KMS-11 (cell line): Measurements from ENCODE around the gene CHMP4A.

Source experiments
- H2AFZ ChIP-seq: fragments of 200-600 bp; sonication (generic); 2 replicates; pipeline ENCODE4 v1.6.1; 2016; ENCODE audit warnings: antibody characterized with exemption, mixed run types, low read depth
- H3K27ac ChIP-seq: fragments of 200-600 bp; sonication (generic); 2 replicates; pipeline ENCODE4 v1.6.1; 2016; ENCODE audit warnings: mild to moderate bottlenecking, mixed run types
- H3K27me3 ChIP-seq: fragments of 200-600 bp; sonication (generic); 2 replicates; pipeline ENCODE4 v1.6.1; 2017; ENCODE audit warnings: mild to moderate bottlenecking, low read depth, mixed run types, moderate library complexity; ENCODE audit not compliant: insufficient read depth
- H3K36me3 ChIP-seq: fragments of 200-600 bp; sonication (generic); 2 replicates; pipeline ENCODE4 v1.6.1; 2017; ENCODE audit warnings: mild to moderate bottlenecking, mixed run types; ENCODE audit not compliant: insufficient read depth
- H3K4me1 ChIP-seq: fragments of 200-600 bp; sonication (generic); 2 replicates; pipeline ENCODE4 v1.6.1; 2016; ENCODE audit warnings: mild to moderate bottlenecking, low read depth, mixed run types; ENCODE audit not compliant: poor library complexity, severe bottlenecking
- H3K4me2 ChIP-seq: fragments of 200-600 bp; sonication (generic); 2 replicates; pipeline ENCODE4 v1.7.0; 2016; ENCODE audit warnings: mild to moderate bottlenecking, mixed run types
- H3K4me3 ChIP-seq: fragments of 200-600 bp; sonication (generic); IDR thresholded peaks from 2 replicates; pipeline ENCODE4 v1.6.1; 2017; ENCODE audit warnings: low read depth, low read length, mixed read lengths; ENCODE audit not compliant: insufficient read depth
- H3K79me2 ChIP-seq: fragments of 200-600 bp; sonication (generic); 2 replicates; pipeline ENCODE4 v1.6.1; 2016; ENCODE audit warnings: low read depth, mixed run types; ENCODE audit not compliant: insufficient read depth
- H3K9ac ChIP-seq: fragments of 200-600 bp; sonication (generic); 2 replicates; pipeline ENCODE4 v1.6.1; 2016; ENCODE audit warnings: mild to moderate bottlenecking, mixed run types
- H4K20me1 ChIP-seq: fragments of 200-600 bp; sonication (generic); 2 replicates; pipeline ENCODE4 v1.6.1; 2016; ENCODE audit warnings: mild to moderate bottlenecking, mixed run types; ENCODE audit not compliant: insufficient read depth
- TF ChIP-seq, protein P1 (sequence below): fragments of 200-600 bp; sonication (generic); conservative IDR thresholded peaks from 2 replicates; pipeline ENCODE4 v1.6.1; 2017; ENCODE audit warnings: low read depth, mild to moderate bottlenecking, antibody characterized with exemption, low read length, moderate library complexity, mixed read lengths

CHMP4A gene

DNA sequence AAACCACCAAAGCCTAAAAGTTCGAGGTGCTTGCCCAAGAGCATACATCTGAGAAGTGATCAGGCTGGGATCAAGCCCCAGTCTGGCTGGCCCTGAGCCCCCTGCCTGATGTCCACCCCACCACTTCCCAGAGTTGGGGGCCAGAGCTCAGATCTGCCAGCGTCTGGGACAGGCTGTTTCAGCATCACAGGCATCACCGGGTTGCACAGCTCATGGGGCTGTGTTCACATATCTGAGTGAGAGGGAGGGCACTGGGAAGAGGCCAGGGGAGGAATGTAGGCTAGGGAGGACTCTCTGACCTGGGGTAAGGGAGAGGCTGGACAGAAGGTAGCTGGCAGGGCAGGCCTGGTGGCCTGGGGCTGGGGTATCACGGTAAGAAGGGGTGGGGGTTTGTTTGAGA is 43.7 kb upstream of the CHMP4A start:
- TF ChIP-seq, protein P1, sequence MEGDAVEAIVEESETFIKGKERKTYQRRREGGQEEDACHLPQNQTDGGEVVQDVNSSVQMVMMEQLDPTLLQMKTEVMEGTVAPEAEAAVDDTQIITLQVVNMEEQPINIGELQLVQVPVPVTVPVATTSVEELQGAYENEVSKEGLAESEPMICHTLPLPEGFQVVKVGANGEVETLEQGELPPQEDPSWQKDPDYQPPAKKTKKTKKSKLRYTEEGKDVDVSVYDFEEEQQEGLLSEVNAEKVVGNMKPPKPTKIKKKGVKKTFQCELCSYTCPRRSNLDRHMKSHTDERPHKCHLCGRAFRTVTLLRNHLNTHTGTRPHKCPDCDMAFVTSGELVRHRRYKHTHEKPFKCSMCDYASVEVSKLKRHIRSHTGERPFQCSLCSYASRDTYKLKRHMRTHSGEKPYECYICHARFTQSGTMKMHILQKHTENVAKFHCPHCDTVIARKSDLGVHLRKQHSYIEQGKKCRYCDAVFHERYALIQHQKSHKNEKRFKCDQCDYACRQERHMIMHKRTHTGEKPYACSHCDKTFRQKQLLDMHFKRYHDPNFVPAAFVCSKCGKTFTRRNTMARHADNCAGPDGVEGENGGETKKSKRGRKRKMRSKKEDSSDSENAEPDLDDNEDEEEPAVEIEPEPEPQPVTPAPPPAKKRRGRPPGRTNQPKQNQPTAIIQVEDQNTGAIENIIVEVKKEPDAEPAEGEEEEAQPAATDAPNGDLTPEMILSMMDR, result no peak
- no peaks in the 10 kb centered on the region for H4K20me1 ChIP-seq
- no peaks in the 10 kb centered on the region for H3K79me2 ChIP-seq
- no peaks in the 10 kb centered on the region for H3K36me3 ChIP-seq
- H3K4me1 ChIP-seq, result no peaks in the 10 kb centered on the region
- H3K27me3 ChIP-seq, result no peaks in the 10 kb centered on the region
- no peak overlapping the region for H3K27ac ChIP-seq
- H2AFZ ChIP-seq, result no peak overlapping the region
- H3K4me2 ChIP-seq, result no peak overlapping the region
- H3K4me3 ChIP-seq, result no peak overlapping the region
- H3K9ac ChIP-seq, result no peak overlapping the region

DNA sequence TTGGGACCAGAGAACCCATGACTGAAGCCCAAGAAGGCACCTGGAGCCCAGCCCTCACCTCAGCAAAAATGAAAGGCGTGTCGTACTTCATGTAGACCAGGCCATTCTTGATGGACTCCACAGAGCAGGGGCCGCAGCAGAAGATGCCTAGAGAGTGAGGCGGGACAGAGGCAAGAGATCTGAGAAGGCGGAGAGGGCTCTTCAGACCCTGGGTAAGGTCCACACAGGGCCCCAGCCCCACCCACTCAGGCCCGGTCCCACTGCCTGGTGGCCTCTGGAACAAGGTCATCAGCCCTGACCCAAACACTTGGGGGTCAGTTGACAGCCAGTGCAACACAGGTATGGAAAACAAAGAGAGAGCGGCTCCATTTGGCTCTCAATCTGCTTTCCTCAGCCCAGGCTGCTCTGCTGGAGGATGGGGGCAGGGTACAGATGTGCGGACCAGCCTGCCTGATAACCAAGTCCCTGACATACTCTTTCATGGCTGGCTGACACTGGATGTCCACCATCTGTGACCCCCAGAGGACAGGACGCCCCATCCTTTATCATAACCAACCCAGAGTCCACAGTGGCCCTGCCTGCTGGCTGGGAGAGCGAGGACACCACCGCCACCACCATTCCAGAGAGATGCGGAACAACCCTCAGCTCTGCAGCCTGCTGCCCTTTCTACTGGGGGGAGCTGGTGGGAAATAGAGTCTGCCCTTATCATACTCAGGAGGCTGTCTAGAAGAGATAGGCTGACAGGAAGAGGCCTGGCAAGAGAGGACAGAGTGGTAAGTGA is 42.8 kb upstream of the CHMP4A start:
- TF ChIP-seq, protein P1, result no peak
- Histone ChIP-seq H3K4me1 (no peaks in the 10 kb centered on the region), H3K27ac (no peak overlapping the region)

DNA sequence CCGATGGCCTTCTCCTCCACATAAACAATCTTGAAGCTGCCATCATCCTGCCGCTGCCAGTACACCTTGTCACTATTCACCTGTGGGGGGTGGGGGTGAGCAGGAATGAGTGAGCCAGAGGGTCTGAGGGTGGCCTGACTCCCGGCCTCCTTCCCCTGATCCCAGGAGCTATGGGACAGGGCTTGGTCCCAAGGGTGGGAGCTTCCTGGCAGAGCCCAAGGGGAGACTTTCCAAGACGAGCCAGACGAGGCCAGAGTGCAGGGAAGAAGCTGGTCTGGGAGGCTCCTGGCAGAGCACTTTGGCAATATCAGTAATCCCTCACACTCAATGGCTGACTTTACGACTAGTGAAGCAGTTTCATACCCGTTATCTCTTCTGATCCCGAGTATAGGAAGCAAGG is 42.1 kb upstream of the CHMP4A start:
- Histone ChIP-seq H2AFZ (no peak overlapping the region), H3K27ac (no peak overlapping the region), H3K4me3 (no peak overlapping the region), H3K4me1 (no peaks in the 10 kb centered on the region), H3K36me3 (no peaks in the 10 kb centered on the region), H3K9ac (no peak overlapping the region), H4K20me1 (no peaks in the 10 kb centered on the region), H3K4me2 (no peak overlapping the region), H3K27me3 (no peaks in the 10 kb centered on the region), H3K79me2 (no peaks in the 10 kb centered on the region)
- TF ChIP-seq, protein P1, result no peak

More for the DNA sequence above, 42.8 kb upstream of the CHMP4A start:
- no peaks in the 10 kb centered on the region for H3K36me3 ChIP-seq
- no peak overlapping the region for H3K4me3 ChIP-seq
- H3K4me2 ChIP-seq, result no peak overlapping the region
- H3K79me2 ChIP-seq, result no peaks in the 10 kb centered on the region
- no peaks in the 10 kb centered on the region for H4K20me1 ChIP-seq
- H2AFZ ChIP-seq, result no peak overlapping the region
- H3K27me3 ChIP-seq, result no peaks in the 10 kb centered on the region
- no peak overlapping the region for H3K9ac ChIP-seq

DNA sequence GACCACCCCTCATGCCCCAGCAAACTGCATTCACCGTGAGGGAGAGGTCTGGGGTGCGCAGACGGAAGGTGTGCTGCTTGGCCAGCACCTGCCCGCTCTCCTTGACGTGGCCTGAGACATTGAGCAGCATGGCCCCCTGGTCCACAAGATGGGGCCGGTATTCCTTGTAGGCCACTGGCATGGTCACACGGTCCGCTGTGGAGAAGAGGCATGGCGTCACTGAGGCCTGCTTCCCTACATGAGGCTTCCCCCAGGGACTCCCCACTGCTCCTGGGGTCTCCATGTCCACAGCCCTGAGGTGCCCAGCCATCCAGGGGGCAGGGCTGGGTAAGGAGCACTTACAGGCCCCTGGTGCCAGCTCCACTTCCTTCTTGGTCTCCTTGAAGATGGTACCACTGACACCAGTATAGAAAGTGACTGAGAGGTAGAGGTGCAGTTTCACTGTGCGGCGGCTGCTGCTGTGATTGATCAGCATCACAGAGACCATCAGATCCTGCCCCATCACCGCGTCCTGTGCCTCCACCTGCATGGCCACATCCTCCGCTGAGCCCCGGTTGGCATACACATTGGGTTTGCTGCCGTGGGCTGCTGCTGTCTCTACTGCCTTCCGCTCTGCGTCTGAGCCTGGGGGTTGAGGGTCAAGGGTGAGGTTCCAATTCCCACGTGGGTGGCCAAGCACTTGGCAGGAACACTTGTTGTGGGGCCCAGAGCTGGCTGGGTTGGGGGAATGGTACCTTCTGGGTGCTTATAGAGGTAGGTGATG is 41.5 kb upstream of the CHMP4A start:
- H2AFZ ChIP-seq, result no peak overlapping the region
- no peaks in the 10 kb centered on the region for H4K20me1 ChIP-seq
- H3K36me3 ChIP-seq, result no peaks in the 10 kb centered on the region
- H3K4me1 ChIP-seq, result no peaks in the 10 kb centered on the region
- H3K4me3 ChIP-seq, result no peak overlapping the region
- H3K4me2 ChIP-seq, result no peak overlapping the region
- no peaks in the 10 kb centered on the region for H3K27me3 ChIP-seq
- TF ChIP-seq, protein P1, result no peak
- H3K79me2 ChIP-seq, result no peaks in the 10 kb centered on the region
- H3K27ac ChIP-seq, result no peak overlapping the region
- no peak overlapping the region for H3K9ac ChIP-seq
